Measurements from ENCODE around the gene OR10H3.
"Not testable (repeated sequence)": the region's sequence is repeated elsewhere in the genome, so short reads cannot be mapped to it uniquely, and the experiment has no call there.

OR10H3 gene, protein sequence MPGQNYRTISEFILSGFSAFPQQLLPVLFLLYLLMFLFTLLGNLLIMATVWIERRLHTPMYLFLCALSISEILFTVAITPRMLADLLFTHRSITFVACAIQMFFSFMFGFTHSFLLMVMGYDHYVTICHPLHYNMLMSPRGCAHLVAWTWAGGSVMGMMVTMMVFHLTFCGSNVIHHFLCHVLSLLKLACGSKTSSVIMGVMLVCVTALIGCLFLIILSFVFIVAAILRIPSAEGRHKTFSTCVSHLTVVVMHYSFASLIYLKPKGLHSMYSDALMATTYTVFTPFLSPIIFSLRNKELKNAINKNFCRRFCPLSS

DNA sequence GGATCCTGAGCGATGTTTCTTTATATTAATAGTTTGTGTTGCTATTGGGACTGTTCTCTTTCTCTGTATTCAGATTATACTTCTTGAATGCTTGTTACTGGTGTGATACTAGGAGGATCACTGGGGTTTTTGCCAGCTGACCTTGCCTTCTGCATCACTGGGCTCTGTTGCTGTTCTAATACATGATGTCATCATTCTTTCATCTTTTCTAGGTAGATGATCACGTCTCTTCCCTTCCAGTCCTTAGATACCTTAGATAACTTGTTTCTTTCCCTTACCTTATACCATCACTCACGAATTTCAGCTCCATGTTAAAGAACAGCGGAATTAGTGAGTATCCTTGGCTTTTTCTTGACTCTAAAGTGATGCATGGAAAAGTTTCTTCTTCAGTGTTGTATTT is at the start of gene OR10H3:
Gene OR10H3, plus strand, starts transcription at position 264 of the 400 bp plus-strand sequence. CDS start 3,408 bp downstream, outside the sequence.
- DNase-seq = no peak

DNA sequence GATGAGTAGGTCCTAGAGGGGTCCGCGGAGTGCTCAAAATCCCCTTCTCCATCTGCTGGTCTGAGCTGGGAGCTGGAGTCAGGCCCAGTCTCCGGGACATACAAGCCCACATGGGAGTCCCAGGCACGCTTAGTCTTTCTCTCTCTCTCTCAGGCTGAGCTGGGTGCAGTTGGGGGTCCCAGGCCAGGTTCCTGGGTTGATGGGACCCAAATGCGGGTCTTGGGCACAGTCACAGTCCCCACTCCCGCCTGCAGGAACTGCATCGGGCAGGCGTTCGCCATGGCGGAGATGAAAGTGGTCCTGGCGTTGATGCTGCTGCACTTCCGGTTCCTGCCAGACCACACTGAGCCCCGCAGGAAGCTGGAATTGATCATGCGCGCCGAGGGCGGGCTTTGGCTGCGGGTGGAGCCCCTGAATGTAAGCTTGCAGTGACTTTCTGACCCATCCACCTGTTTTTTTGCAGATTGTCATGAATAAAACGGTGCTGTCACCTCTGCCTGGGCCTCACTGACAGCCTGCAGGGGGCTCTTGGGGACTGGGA is 41.1 kb upstream of the OR10H3 start:
- no peak for DNase-seq

DNA sequence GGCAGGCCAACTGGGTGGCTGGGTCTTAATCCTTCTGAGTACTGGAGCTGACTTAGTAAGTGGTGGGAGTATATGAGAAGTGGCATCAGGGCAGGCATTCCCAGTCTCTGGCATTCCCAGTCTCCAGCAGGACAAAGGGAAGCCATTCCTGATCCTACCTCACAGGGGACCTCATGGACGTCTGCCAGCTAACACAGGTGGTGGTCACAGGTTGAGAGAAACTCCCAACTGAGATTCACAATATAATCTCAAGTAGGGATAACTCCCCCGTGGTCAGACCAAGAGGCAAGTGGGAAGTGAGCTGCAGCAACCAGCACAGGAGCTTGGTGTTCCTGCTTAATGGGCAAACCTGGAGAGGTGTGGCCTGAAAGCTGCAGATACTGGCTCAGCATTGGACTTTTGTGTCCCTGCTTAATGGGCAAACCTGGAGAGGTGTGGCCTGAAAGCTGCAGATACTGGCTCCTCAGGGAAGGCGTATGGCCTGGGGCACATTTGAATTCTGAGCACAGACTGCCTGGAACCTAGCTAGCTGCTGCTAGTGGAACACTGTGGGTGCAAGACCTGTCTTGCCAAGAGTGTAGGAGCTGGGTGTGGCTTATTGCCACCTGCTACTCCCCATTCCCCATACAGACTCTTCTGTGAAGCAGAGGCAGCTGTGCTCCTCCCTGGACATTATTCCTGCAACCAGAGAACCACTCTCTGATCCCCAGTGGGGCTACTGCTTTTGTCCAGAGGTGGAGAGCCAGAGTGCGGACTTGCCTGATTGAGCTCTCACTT is 35.8 kb upstream of the OR10H3 start:
- no peak for DNase-seq

DNA sequence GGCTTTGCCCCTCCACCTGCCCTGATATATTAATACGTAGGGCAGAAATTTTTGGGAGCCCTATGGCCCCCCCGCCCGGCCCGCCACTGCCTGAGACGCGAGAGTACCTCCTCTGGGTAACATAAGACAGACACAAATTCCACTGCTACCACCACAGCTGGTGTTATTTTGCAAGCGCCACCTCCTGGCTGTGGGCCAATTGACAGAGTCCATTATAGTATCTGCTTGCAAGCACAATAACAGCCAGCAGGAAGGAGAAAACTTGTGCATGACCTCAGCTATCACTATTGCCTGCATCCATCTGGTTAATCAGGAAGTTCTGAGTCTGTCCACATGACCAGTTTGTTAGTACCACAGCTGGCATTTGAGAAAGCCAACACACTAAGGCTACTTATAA is 35.3 kb upstream of the OR10H3 start:
- peak; percentile 11 to 30 for DNase-seq

DNA sequence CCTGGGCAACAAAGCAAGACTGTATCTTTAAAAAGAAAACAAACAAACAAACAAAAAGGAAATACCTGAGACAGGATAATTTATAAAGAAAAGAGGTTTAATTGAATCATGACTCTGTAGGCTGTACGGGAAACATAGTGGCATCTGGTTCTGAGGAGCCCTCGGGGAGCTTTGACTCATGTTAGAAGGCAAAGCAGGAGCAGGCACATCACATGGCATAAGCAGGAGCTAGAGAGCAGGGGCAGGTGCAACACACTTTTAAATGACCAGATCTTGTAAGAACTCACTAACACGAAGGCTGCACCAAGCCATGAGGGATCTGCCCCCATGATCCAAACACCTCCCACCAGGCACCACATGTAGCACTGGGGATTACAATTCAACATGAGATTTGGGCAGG is 23.1 kb upstream of the OR10H3 start:
- DNase-seq = no peak

DNA sequence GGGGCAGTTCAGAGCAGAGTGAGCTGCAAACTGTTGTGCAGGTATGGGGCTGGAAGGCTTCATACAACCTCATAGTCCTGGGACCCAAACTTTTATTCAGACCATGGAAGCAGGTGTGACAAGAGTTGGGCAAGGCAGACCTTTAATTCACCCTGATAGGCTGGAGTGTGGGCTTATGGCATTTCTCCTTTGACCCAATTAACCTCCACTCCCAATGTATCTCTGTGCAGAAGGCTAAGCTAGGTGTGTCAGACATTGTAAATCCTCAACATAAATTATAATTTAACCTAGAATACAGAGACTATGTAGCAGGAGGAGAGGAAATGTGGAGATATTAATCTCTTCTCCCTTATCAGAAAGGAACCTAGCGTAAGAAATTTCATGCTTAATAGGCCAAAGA is 22.1 kb upstream of the OR10H3 start:
- no peak for DNase-seq

DNA sequence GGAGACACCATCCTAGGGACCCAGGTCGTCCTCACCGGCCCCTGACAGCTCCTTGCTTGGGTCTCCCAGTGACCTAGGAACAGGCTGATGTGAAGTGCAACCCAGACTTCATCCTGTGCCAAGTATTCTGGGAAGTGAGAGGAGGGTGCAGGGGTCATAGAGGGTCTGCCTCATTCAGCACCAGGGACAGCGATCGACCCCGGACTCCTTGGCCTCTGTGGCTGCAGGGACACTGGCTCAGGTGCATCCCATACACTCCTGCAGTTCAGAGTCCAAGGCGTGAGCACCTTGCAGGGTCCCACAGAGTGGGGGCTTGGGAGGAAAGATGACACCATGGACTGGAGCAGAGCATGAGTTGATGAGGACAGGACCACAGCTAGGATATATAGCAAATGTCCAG is 20.0 kb upstream of the OR10H3 start:
- DNase-seq = no peak

DNA sequence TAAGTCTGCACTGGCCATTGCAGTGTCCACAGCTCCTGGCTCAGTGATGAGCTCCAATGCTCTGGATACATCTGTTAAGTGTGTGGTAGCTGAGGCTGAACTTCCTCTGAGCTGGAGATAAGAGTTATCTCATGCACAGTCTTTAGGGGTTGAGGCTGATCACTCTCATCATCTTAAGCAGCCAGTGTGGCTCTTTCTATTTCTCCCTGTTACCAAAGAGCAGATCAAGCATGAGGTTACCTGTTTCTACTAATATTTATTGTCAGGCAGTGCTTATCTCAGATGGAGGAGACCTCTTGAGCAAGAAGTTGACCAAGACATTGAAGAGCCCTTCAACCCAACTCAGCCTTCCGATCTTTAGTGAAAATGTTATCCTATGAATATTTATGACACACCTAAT is 16.5 kb upstream of the OR10H3 start:
- no peak for DNase-seq

DNA sequence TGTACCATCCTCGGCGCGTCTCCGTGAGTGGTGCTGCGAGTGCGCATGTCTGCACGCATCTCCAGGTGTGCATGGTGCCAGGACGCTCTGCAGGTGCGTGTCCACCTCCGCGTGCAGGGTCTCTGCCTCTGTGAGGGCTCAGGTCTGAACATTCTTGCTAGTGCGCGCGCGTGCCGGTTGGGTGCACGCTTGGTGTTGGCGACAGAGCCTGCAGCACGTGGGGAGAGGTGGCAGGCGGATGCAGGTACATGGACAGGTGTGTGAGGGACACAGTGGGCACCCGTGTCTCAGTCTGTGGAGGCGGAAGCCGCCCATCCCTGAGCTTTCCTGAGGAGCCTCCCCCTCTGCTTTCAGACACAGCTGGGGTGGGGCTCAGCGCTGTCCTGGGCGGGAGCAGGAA is 14.8 kb upstream of the OR10H3 start:
- no peak for DNase-seq

DNA sequence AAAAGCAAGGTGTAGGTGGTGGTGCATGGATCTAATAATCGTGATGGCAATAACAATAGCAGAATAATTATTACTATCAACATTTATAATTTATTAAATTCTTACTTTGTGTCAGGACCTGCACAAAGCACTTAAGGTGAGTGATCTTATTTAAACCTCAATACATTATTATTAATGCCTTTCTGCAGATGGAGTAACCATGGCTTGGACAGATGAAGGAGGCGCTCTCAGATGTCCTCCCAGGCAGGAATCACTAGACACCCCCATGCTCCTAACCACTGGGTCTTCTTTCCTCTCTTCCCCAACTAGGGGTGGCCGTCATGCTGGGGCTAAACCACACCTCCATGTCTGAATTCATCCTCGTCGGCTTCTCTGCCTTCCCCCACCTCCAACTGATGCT is 10.1 kb upstream of the OR10H3 start, which contains the start of gene OR10H2:
Gene OR10H2, plus strand, starts transcription at position 301 of the 400 bp plus-strand sequence. Its CDS starts 20 bp downstream, at position 321.
- no peak for DNase-seq

DNA sequence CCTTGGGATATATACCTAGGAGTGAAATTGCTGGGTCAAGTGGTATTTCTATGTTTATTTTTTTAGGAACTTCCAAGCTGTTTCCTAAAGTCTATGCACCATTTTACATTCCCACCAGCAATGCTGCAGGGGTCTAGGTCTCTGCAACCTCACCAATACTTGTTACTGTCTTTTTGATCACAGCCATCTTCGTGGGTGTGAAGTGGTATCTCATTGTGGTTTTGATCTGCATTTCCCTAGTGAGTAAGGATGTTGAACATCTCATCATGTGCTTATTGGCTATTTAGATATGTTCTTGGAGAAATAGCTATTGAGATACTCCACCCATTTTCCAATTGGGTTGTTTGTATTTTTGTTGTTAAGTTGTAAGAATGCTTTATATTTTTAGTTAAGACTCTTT is 7.2 kb upstream of the OR10H3 start:
- DNase-seq = peak in 1 of 2 donors; percentile 1

DNA sequence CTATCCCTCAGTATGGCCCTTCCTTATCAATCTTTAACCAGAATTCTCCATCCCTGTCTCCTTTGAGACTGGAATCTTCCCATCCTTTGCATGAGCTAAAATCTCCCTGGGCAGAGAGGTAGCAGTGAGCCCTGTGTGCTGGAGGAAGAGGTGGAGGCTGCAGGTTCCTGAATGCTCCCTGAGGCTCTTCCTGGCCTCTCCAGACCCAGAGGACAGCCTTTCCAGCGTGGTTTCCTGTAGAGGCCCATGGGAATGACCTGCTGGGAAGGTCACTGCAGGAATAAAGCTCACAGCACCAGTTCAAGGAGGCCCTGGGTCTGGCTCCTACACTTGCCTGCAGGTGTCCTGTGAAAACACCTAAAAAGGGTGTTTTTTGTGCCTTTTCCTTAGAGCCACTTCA is 5.4 kb upstream of the OR10H3 start:
- no peak for DNase-seq

DNA sequence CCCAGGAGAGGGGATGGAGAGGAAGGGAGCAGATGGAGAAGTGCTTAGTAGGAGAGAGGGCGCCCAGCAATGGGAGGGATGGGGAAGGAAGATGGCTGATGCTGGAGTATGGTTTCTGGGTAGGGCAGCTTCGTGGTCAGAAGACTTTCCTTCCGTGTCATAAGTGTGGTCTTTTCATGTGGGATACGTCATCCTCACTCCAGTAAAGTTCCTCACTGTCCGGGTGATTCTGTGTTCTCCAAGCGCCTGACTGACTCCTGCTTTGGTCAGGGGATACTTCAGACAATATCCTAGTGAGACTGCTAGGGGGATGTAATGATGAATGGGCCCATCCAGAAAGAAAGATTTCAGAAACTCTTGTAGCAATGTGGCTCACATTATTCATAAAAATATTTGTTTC is 3.9 kb upstream of the OR10H3 start:
- no peak for DNase-seq

DNA sequence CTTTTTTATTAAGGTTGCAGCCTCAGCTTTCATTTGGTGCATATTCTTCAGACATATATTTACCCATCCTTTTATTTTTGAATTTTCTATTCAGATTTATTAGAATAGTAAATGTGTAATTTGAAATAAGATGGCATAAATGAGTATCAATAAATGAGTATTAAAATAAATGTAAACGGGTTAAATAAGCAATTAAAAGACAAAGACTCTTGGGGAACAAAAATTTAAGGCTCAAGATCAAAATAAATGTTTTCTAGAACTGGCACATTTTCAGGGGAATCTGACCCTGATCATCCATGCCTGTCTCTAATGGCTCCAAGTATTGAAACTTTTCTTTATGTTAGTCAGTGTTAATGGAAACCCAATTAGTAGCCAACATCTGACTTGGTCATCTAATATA is 3.0 kb downstream of the OR10H3 start:
- no peak for DNase-seq

DNA sequence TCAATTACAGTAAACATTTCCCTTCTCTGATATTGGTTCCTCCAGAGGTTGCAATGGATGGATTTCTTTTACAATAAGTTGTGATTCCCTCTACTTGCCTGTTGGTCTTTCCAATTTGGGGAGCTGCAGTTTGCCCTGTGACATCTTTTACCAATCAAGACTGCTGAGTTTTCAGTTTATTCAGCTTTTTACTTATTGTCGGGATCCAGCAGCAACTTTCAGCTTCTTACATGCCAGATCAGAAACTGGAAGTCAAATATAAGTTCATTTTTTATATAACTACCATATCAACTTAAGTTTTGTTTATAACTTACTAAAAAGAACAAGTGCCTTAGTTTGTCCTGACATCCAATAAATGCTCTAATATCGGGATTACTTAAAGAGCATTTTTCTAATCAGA is 10.5 kb downstream of the OR10H3 start:
- DNase-seq = no peak

DNA sequence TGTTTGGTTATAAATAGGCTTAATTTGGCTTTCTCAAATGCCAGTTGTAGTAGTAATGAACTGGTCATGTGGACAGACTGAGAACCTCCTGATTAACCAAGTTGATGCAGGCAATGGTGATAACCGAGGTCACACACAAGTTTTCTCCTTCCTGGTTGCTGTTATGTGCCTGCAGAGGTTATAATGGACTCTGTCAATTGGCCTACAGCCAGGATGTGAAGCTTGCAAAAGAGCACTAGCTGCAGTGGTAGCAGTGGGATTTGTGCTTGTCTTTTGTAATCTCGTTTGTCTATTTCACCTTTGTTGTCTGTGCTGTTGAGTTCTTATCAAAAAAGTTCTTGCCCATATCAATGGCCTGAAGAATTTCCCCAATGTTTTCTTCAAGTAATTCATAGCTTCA is 20.6 kb downstream of the OR10H3 start:
- DNase-seq = no peak

DNA sequence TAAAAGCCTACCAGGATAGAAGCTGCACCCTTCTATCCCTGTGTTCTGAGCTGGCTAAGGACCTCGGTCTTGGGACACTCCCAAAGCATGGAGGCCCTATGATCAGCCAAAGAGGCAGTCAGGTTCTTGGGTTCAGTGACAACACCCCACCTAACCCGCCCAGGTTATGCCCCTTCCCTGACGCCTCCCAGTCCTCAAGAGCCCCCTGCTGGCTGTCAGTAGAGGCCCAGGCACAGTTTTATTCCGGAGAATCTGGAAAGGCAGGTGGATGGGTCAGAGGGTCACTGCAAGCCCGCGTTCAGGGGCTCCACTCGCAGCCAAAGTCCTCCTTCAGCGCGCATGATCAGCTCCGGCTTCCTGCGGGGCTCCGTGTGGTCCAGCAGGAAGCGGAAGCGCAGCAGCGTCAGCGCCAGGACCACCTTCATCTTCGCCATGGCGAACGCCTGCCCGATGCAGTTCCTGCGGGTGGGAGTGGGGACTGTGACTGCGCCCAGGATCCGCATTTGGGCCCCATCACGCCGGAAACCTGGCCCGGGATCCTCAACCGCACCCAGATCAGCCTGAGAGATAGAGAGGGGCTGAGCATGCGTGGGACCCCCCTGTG is 22.3 kb downstream of the OR10H3 start:
- DNase-seq = no peak

DNA sequence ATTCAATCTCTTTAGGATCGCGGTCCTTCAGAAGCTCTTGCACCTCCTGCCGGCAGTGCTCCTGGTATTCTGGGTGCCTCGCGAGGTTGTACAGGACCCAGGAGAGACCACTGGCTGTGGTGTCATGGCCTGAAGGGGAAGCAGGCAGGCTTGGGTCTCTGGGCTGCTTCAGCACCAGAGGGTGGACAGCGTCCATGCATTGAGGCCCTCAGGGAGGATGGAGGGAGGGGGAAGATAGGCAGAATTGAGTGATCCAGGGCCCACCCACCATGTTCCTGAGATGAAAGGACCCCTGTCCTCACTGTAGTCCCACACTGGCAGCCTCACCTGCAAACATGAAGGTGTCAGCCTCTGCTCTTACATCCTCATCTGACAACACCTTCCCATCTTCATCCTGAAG is 31.8 kb downstream of the OR10H3 start:
- no peak for DNase-seq

DNA sequence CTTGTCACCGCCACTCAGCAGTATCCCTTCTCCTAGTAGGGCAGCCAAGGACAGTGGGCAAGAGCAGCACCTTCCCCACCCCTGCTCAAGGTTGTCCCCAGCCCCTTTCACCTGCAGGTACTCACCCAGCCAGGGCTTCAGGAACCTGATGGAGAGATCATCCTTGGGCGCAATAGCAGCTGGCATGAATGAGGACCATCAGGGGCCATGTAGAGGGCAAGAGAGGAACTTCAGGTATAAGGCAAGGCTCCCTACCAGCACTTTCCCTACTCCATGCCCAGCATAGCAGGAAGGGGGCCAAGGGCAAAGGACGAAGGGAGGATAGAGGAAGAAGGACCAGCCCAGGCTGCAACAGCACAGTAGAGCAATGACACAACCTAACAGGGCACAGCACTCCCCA is 36.4 kb downstream of the OR10H3 start:
- DNase-seq = not testable (repeated sequence)

DNA sequence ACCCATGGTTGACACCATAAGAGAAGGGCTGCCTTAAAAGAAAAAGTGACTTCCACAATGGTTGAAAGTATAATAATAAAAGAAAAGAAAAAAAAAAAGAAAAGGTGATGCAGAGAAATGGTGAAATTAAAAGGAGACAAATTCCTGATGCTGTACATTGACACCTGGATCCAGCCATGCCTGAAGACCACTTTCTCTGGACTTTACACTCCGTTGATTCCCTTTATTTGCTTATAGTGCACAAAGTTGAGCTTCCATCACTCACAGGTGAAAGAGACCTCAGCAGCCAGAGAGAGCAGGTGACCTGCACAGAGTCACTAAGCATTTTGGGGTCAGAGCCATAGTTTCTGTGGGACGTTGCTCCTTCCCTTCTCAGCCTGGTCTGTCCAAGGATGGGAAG is 37.5 kb downstream of the OR10H3 start:
- no peak for DNase-seq

DNA sequence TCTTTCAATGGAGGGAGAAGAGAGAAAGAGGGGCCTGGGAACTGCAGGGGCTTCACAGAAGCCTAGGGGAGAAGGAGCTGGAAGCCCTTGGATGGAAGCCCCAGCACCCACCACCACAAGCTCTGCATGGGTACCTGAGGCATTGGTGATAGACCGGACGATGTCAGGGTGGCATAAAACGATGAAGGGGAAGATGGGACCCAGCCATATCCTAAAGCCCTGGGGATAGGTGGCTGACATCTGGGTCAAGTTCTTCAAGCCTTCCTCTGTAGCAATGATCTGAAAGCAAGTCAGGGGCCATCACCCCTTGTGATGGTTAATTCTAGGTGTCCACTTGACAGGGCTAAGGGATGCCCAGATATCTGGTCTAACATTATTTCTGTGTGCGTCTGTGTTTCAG is 38.5 kb downstream of the OR10H3 start:
- DNase-seq = no peak

DNA sequence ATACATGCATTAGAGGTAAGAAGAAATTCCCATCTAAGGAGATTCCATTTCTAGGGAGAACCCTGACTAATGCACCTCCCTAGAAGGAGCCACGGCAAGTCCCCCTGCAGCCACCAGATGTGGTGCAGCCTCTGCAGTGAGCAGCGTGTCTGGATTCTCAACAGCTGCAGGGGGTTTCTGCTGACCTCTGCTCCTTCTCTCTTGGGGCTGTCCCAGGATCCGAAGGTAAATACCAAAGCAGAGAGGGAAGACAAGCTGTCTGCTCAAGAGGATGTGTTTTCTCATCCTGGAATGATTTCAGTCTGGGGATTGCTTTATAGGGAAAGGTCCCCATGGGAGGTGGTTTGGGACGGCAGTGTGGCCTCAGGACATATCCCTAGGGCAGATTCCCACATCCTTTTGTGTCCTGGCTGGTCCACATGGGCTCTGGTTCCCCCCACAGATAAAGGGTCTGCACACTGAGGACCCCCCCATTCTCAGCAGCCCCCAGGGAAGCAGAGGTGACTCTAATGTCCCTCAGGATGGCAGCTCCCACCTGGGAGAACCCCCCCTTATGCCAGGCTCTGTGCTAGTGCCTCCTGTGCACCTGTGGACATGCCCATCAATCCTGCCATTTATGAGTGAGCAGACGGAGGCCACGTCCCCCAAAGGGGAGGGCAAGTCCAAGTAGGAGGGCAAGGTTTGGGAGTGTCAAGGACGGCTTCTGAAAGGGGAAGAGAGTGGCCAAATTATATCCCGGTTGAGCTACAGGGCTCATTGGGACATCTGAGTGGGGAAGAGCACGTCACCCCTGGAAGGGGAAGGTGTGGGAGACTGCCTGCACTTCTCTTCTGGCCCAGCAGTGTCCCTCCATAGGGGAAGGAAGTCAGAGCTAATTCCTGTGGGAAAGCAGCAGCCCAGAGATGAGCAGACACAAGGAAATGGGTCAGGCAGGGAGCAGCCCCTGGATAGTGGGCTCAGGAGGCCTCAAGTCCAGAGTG is 39.5 kb downstream of the OR10H3 start:
- no peak for DNase-seq
